ES-I3 (cell line): ENCODE data around the gene CIC.
A peak's percentile ranks its signal among the peaks of the same experiment; 100 is the strongest.

ENCODE experiments used
- H3K36me3 ChIP-seq: 2 replicates; pipeline ENCODE4 v1.6.1; 2013; ENCODE audit warnings: mild to moderate bottlenecking, low read length, control low read depth, moderate library complexity; ENCODE audit not compliant: insufficient read depth
- H3K4me1 ChIP-seq: 2 replicates; pipeline ENCODE4 v1.6.1; 2013; ENCODE audit warnings: mild to moderate bottlenecking, control low read depth, low read length; ENCODE audit not compliant: insufficient read depth
- H3K9ac ChIP-seq: 2 replicates; pipeline ENCODE4 v1.6.1; 2013; ENCODE audit warnings: low read depth, mild to moderate bottlenecking, low read length, moderate library complexity
- H3K9me3 ChIP-seq: 2 replicates; pipeline ENCODE4 v1.6.1; 2013; ENCODE audit warnings: mild to moderate bottlenecking, low read length, moderate library complexity; ENCODE audit not compliant: control insufficient read depth, insufficient read depth

The CIC gene

GRCh38 chr19:42249149-42249750 is 19.8 kb upstream of the CIC start:
- H3K9me3 ChIP-seq, result no peaks in the 10 kb centered on the region
- no peak overlapping the region for H3K9ac ChIP-seq
- 0 out of 2 replicates have a peak, but pooled peaks cover 4% of the 10 kb centered on the region for H3K36me3 ChIP-seq
- peaks cover 31% of the 10 kb centered on the region for H3K4me1 ChIP-seq

DNA sequence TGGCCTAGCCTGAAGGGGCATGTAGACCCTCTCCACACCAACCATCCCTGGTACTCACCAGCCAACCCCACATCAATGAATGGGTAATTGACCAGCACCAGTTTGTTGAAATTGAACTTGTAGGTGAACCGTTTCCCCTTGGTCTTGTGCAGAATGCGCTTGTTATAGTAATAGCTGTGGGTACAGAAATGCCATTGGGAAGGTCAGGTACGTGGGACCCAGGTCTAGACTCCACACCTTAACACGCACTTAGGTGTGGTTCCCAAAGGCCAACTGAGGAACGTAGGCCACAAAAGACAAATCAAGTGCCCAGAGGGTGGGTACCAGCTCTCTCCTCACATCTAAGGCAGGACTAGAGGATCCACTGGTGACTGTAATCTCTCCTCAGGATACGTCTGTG is 19.3 kb upstream of the CIC start:
- H3K36me3 ChIP-seq, result 0 out of 2 replicates have a peak, but pooled peaks cover 4% of the 10 kb centered on the region
- peaks cover 31% of the 10 kb centered on the region for H3K4me1 ChIP-seq
- no peaks in the 10 kb centered on the region for H3K9me3 ChIP-seq
- H3K9ac ChIP-seq, result no peak overlapping the region

DNA sequence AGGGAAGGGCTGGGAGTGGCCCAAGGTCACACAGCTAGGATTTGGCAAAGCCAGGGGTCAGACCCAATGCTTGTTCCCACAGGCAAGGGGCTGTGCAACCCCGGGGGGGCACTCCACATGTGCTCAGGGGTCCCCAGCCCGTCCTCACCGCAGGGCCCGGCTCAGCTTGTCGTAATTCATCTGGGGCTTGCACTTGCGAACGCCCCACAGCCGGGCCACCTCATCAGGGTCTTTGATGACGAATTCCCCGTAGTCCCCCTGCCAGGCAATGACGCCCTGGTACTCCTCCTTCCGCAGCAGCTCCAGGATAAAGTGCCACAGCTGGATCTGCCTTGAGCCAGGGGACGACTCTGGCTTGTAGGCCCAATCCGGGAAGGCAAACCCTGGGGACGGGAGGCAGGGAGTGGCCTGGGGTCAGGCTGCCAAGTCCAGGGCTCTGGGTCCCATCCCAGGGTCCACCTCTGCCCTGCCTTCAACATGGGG is 18.8 kb upstream of the CIC start:
- Histone ChIP-seq H3K9me3 (no peaks in the 10 kb centered on the region), H3K36me3 (0 out of 2 replicates have a peak, but pooled peaks cover 4% of the 10 kb centered on the region), H3K4me1 (peaks cover 31% of the 10 kb centered on the region), H3K9ac (no peak overlapping the region)

GRCh38 chr19:42250666-42251531 is 18.2 kb upstream of the CIC start:
- Histone ChIP-seq H3K9ac (no peak overlapping the region), H3K4me1 (peaks cover 31% of the 10 kb centered on the region), H3K9me3 (no peaks in the 10 kb centered on the region), H3K36me3 (0 out of 2 replicates have a peak, but pooled peaks cover 4% of the 10 kb centered on the region)

DNA sequence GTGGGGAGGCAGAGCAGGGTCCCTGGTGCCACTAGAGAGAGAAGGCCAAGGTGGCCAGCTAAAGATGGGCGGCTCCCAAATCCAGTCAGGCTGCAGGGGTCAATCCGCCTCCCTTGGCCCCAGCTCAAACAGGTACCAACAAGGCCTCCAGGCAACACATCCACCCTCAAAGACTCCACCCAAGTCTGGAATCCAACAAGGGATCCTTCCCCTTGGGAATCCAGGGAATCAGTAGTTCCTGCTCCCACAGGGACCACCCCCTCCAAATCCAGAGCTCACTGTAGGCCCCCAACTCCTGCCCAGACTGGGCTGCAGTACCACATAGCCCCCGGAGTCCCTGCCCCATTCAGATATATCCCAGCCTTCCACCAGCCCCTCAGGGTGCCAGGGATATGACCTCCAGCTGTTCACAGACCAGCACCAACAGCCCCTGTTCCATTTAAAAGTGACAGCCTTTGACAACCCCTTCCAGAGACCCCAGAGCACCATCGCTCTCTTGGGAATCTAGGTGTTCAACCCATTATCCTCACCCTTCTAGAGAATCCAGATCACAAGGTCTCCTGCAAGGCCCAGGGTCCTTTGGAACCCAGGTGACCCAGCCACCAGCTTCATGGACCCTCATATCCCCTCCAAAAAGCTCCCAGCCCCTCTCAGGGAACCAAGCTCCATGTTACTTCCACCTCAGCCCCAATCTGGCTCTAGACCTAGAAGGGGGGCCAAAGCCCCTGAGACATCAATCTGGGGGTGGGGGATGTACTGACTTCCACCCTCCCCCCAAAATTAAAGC is 17.3 kb upstream of the CIC start:
- Histone ChIP-seq H3K9ac (no peak overlapping the region), H3K9me3 (no peaks in the 10 kb centered on the region), H3K4me1 (peaks cover 25% of the 10 kb centered on the region), H3K36me3 (0 out of 2 replicates have a peak, but pooled peaks cover 4% of the 10 kb centered on the region)

DNA sequence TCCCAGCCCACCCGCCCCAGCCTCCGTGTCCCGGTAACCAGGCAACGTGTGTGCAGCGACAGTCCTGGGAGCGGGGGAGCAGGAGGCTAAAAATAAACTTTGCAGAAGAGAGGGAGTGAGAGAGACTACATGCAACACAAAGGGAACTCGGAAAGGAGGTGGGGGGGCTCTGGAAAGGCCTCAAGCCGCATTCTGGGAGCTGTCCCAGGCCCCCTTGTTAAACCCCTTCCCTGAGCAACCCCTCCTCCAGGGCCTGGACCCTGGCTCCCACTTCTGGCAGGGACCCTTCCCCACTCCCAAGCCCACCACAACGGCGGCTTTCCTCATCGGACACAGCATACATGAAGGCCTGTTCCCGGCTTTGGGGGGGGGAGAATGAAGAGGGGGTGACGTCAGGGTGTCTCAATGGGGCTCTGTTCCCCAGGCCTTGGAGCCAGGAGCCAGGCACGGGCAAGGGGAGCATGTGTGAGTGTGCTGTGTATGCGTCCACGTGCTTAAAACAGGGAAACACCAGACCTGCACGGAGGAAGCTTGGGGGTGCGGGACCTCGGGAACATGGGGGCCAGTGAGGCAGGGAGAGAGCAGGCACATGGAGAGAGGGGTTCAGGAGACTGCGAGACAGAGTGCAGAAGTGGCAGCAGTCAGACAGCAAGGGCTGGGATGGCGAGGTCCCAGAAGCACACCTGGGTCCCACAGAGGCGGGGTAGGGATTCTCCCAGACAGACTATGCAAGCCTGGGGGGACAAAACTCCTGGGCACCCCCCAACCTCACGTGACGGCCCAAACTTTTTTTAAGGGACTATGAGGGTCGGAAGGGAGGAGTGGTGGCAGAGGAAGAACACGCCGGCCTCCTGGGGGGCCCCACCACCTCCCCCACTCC is 16.4 kb upstream of the CIC start:
- H3K36me3 ChIP-seq, result 0 out of 2 replicates have a peak, but pooled peaks cover 4% of the 10 kb centered on the region
- H3K9me3 ChIP-seq, result no peaks in the 10 kb centered on the region
- peak overlapping the region; percentile 79 for H3K9ac ChIP-seq
- peaks cover 21% of the 10 kb centered on the region for H3K4me1 ChIP-seq

GRCh38 chr19:42253245-42254088 is 15.6 kb upstream of the CIC start:
- no peaks in the 10 kb centered on the region for H3K9me3 ChIP-seq
- H3K4me1 ChIP-seq, result peaks cover 21% of the 10 kb centered on the region
- H3K36me3 ChIP-seq, result 0 out of 2 replicates have a peak, but pooled peaks cover 4% of the 10 kb centered on the region
- peak overlapping the region; percentile 80 for H3K9ac ChIP-seq

GRCh38 chr19:42254089-42254849 is 14.8 kb upstream of the CIC start:
- peaks cover 21% of the 10 kb centered on the region for H3K4me1 ChIP-seq
- H3K9ac ChIP-seq, result peak overlapping the region; percentile 80
- no peaks in the 10 kb centered on the region for H3K9me3 ChIP-seq
- H3K36me3 ChIP-seq, result 0 out of 2 replicates have a peak, but pooled peaks cover 4% of the 10 kb centered on the region

- Histone ChIP-seq H3K36me3 (0 out of 2 replicates have a peak, but pooled peaks cover 4% of the 10 kb centered on the region), H3K4me1 (peaks cover 21% of the 10 kb centered on the region), H3K9me3 (no peaks in the 10 kb centered on the region), H3K9ac (peak within 1 kb of the TSS; percentile 80)
Observed at GRCh38 chr19:42254850-42255765, 13.9 kb upstream of the CIC start, which contains the start of gene ERF. Gene ERF, minus strand, starts transcription at chr19:42255128. Its CDS starts 129 bp downstream, at chr19:42254999.

- Histone ChIP-seq H3K9me3 (no peaks in the 10 kb centered on the region), H3K9ac (peak overlapping the region; percentile 59; the same call in 1 of the 2 replicates), H3K4me1 (peaks cover 15% of the 10 kb centered on the region), H3K36me3 (no peaks in the 10 kb centered on the region)
Observed at GRCh38 chr19:42255766-42256745, 13.0 kb upstream of the CIC start.
